IPS-11a (cell line): ENCODE measurements around the gene AQP12A.
"Not testable (repeated sequence)": the region's sequence is repeated elsewhere in the genome, so short reads cannot be mapped to it uniquely, and the experiment has no call there.

ENCODE experiments used
- H3K4me3 ChIP-seq: one replicate; pipeline ENCODE4 v1.5.1; 2013; ENCODE audit warnings: low read depth, low read length, control low read depth

Gene AQP12A

DNA sequence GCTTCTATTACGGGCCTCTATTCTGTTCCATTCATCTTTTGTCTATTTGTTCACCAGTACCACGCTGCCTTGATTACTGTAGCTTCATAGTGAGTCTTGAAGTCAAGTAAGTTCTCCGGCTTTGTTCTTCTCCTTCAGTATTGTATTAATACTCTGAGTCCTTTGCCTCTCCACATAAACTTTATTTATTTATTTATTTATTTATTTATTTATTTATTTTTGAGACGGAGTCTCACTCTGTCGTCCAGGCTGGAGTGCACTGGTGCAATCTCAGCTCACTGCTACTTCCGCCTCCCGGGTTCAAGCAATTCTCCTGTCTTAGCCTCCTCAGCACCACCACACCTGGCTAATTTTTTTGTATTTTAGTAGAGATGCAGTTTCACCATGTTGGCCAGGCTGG, 31.8 kb upstream of the AQP12A start:
- not testable (repeated sequence) for H3K4me3 ChIP-seq

DNA sequence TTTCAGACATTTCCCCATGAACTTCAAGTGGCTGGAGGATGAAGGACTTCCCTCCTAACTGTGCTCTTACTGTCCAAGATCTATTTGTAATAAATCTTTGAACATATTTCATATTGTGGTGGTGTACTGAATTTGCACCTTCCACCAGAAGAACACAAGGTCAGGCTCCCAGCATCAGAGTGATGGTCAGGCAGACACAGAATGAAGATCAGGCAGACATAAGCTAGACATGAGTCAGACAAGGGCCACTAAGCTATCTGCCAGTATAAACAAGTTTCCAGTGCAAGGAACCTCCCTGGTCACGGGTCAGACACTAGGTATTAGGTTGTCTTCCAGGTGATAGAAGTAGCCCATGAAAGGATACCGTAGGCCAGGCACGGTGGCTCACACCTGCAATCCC, 29.0 kb upstream of the AQP12A start:
- no peak overlapping the region for H3K4me3 ChIP-seq

DNA sequence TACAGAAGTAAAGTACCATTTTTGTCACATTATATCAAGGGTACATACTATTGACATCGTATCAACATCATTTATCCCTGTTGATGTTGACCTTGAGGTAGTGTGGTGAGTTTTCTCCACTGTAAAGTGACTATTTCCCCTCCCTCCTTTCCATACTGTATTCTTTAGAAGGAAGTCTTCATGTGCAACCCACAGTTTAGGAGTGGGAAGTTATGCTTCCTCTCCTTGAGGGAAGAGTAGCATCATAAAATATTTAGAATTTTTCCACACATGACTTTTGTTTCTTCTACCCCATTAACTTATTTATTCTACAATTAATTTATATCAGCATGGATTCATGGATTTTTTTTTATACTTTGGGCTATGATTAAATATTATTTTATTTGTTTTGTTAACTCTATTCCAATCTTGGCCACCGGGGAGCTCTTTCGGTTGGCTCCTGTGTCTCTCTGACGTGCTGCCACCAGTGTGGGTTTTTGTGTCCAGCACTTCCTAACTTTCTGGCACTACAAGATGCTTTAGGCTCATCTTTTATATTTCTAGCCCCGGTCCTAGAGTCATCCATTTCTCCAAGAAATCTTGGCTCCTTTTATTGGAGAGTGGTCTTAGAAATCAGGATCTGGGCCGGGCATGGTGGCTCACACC, 28.0 kb upstream of the AQP12A start:
- H3K4me3 ChIP-seq, result no peak overlapping the region

DNA sequence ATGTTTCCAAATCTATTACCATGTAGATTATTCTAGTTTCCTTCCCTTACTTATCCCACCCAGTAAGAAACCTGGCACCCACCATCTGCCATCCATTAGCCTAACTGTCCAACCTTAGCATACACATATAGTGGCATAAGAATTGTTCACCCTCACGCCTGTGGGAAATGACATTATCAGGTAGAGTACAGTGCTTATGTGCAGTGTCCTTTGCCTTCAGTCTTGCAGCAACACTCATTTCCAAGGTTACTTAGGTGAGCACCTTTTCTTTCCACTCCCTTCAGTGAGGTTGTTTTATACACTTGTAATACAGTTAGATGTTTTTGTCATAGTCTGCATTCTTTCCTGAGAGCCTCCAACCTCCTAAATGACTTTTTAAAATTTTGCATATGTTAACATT, 27.0 kb upstream of the AQP12A start:
- H3K4me3 ChIP-seq, result no peak overlapping the region

DNA sequence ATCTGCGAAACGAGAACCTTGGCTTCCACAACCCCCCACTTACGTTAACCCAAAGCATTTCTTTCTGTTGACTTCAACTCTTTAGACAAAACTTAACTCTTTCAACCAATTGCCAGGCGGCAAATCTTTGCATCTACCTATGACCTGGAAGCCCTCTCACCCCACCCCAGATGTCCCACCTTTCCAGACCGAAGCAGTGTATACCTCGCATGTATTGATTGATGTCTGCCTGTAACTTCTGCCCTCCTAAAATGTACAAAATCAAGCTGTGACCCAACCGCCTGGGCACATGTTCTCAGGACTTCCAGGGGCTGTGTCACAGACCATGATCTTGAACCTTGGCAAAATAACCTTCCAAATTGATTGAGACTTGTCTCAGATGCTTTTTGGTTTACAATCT, 21.3 kb upstream of the AQP12A start:
- no peak overlapping the region for H3K4me3 ChIP-seq

DNA sequence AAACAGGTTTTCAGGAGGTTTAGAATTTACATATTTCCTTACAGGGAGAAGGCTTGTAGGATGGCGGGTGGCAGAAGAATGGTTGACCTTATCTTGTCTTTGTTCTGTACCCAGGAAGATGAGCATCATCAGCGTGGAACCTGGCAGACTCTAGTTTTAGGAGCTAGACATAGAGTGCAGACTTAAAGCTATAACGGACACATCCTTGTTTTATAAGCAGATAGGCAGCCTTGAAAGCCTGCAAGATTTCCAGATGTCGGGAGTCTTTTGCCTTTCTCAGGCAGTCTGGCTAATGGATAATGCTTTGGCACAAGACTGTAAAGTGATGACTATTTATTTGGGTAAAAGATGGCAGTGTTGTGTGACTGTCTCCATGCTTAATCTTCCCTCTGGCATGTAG, 20.7 kb upstream of the AQP12A start:
- H3K4me3 ChIP-seq, result no peak overlapping the region

DNA sequence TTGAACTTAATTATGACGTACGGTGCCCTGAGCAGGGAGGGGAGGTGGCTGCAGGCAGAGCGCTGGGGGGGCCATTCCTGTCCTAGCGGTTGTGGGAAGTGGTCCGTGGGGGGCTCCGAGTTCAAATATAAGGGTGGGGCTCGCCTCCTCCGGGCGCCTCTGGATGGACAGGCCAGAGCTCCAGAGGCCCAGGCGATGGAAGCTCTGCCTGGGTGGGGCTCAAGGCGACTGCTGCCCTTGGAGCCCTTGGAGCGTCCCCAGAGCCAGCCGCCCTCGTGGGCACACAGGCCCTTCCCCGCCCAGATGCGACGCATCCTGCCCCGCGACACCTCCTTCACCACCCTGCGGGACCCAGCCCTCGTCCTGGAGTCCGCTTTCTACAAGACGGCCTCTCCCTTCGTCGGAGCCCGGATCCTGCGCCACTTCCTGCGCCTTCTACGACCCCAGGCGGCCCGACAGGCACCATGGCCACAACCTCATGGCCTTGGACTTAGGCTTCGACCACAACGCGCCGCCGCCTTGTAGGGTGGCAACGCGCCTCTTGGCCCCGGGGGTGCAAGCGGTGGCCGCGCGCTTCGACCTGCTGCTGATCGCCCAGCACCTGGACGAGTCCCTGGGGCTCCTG, 19.5 kb upstream of the AQP12A start:
- H3K4me3 ChIP-seq, result no peak overlapping the region

DNA sequence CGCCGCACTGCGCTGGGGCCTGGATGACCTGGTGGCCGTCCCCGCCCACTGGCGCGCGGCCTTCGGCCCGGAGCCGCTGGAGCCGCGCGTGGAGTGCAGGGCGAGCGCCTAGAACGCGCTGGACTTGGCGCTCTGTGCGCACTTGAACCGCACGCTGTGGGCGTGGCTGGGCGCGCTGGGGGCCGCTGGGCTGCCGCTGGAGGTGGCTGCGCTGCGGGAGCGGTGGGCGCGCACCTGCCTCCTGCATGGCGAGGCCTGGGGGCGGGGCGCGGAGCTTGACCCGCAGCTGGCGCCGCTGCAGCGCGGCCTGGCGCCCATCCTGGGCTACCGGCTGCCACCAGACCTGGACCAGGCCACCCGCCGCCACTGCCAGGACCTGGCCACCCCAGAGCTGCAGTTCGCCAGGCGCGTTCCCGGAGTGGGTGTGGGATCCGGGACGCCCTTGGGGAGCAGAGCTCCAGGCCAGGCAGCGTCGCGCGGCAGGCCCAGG, 18.9 kb upstream of the AQP12A start:
- H3K4me3 ChIP-seq, result no peak overlapping the region

DNA sequence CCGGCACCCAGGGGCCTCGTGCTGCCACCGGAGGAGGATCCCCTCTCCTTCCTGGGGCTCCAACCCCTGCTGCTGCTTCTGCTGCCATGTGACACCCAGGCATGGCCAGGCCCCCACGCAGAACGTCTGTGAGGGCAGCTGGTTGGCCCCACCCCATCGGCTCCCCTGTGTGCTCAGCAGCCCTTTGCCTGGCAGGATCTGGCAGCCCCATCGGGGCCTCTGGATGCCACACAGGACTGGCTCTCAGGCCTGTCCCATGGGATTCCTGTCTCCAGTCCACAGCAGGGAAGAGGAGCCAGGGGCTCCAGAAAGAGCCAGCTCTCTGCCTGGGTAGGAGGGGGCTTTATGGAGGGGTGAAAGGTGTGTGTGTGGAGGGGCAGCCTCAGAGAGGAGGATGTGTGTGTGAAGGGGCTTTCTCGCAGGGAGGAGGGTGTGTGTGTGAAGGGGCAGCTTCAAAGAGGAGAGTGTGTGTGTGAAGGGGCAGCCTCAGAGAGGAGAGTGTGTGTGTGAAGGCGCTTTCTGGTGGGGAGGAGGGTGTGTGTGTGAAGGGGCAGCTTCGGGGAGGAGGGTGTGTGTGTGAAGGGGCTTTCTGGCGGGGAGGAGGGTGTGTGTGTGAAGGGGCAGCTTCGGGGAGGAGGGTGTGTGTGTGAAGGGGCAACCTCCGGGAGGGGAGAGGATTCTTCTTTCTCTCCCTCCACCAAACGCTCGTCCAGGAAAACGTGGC, 17.0 kb upstream of the AQP12A start:
- H3K4me3 ChIP-seq, result not testable (repeated sequence)

DNA sequence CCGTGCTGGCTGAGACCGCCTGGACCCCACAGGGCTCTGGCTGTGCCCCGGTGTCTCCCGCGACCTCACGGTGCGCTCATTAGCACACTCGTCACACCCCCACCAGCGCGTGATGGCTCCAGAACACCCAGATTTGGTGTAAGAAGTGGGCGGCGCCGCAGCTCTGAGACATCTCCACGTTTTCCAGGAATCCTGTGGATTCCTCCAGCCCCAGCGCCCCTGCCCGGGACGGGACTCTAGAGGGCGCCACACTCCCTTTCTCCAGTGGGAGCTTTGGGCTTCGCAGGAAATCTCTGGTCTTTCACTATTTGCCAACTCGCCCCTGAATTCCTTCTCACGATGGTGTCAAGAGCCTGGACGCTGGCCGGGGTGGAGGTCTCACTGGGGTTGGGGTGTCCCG, 16.3 kb upstream of the AQP12A start:
- not testable (repeated sequence) for H3K4me3 ChIP-seq

DNA sequence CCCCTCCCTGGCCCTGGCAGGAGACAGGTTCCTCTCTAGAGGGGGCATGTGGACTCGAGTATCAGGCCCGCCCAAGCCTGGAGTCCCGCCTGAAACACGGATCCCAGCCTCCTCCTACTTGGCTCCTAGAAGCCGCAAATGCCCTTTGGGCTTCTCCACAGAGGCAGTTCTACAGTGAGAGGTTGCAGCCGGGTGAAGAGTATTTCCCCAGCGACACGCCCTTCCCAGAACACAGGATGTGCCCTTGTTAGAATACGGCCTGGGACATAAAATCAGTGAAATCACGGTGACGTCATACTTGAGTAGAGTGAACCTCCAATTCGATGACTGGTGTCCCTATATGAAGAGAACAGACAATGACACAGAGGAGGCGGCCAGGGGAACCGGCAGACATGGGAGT, 13.6 kb upstream of the AQP12A start:
- H3K4me3 ChIP-seq, result not testable (repeated sequence)

DNA sequence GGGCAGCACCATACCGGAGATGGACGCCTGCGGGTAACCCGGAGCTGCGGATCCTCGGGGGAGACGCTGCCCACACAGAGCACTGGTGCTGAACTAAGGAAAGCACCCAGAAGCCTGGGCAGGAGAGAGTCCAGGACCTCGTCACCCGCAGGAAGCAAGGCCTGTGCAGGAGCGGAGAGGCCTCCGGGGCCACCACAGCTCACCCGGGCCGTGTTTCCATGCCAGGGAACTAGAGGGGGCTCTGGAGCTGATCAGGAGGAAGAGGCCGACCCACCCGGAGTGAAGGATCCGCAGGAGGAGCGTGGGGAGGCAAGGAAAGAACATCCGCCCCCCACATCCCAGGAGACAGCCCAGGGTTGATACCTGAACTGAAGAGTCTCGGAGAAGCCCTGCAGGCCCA, 12.8 kb upstream of the AQP12A start:
- not testable (repeated sequence) for H3K4me3 ChIP-seq

DNA sequence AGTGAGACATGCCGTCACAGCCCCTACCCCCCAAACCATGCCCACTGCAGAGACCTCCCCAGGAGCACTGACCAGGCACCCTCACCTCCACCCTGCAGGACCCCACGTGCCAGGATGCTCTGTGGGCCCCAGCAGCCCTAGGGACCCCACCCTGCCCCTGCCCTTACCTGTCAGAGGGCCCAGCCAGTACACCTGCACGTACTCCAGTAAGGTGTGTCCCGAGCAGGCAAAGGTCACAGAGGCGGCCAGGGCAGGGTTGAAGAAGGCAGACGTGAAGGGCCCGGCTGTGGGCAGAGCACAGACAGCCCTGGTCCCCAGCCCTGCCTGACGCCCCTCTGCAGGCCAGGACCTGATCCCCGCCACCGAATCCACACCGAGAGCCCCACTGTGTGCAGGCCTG, 11.5 kb upstream of the AQP12A start:
- not testable (repeated sequence) for H3K4me3 ChIP-seq

DNA sequence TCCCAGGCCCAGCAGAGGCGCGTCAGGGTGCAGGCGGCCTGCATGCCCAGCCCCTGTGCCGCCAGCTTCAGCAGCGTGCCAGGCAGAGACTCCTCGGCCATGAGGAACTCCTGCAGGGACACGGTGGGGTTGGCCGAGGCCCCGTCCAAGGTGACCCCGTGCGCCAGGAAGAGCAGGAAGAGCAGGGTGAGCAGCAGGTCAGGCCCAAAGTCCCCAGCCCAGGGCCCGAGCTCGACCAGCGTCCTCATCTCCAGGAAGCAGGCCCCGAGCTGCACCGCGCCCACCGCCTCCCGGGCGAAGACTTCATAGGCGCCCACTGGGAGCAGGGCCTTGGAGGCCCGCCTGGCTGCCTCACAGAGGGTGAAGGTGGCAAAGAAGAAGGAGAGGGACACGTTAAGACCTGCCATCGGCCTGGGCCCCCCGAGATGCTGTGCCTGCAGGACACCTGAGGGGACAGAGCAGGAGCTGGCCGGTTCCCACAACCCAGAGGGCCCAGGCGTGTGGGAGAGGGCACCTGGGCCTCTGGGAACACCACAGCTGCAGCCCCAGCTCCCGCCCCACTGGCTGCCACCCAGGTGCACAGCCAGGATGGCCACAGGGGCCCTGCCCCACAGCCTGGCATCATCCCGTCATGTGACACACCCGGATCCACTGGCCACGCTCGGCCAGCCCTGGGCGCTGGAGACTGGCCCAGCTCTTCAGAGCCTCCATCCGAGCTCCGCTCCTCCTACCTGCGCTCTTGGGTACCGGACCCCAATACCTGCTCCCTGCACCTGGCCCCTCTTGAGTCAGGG, 9.0 kb upstream of the AQP12A start, which contains the start of gene AQP12B:
Gene AQP12B (minus strand): TSS at position 455 of the 794 bp plus-strand sequence. CDS start 48 bp downstream, at position 407.
- not testable (repeated sequence) for H3K4me3 ChIP-seq

DNA sequence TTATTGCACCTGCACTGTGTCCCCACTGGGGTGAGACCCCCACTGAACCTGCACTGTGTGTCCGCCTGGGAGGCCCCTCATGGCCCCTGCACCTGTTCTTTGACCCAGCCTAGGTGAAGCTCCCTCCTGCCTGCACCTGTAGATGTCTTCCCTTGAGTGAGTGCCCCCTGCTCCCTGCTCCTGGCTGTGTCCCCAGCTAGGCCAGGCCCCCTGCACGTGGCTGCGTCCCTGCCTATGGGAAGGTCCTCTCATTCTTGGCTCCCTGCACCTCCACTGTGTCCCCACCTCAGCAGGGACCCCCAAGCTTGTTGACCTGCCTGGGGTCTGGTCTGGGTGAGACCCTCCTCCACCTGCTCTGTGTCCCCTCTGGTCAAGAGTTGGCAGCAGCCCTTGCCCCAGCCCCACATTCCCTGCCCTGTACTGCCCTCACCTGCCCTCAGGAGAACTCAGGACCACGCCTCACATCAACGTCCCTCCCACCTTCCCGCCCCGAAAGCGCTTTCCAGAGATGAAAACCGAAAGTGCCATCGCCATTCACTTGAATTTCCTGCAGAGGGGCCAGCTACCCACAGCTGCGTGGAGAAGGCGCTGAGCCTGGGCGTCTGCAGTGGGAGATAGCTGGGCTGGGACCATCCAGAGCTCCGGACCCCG, 8.2 kb upstream of the AQP12A start:
- not testable (repeated sequence) for H3K4me3 ChIP-seq

DNA sequence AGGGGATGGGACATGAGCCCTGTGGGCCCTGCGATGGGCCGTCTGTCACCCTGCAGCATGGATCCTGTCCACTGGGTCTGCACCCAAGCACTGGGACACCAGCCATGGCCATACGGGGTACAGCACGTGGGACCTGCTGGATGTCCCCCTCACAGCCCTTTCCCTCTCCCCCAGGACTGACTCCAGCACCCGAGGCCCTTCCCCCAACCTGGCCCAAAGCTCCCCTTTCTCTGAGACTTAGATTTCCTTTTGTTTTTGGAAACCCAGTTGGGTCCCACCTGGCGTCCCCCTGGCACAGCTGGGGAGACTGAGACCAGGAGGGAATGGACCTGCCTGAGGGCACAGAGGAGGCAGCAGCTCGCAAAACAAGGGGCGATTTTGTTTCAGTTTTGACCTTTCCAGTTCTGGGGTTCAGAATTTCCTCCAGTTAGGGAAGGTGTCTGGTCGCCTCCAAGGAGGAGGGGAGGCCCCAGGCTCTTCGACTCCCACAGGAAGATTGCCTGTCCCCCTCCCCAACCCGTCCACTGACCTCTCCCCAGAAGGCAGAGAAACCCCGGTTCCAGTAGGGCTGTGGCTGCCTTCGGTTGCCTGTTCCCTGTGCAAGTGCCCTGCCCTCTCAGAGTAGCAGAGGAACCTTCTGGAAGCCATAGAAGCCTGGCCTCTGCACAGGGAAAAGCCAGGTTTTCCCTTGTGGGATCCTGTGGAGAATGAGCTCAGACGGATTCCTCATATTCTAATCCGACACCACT, 7.5 kb upstream of the AQP12A start:
- not testable (repeated sequence) for H3K4me3 ChIP-seq

DNA sequence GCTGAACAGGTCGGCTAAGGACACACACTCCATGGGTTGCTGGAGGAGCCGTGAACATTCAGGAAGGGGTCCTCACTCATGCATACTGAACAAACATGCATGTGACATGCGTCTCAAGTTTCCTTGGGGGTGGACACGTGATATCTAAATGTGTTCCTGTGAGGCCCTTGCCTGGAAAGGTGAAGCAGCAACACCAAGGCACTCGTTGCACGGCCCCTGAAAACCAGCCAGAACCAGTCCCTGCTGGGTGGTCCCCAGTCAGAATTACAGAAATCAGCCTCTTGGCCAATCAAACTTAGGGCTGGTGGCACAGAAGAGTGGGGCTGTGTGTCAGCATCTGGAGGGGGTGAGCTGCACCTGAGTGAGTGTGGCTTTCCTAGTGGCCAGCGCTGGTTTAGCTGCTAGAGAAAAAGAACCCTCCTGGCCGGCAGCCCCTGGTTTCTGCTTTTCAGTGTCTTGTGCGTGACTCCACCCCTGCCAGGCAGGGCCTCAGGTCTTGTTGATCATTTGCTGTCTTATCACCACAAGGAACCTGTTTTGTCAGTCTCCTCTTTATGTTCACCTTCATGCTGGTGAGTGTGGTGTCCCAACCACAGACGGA, 5.8 kb upstream of the AQP12A start:
- H3K4me3 ChIP-seq, result no peak overlapping the region

DNA sequence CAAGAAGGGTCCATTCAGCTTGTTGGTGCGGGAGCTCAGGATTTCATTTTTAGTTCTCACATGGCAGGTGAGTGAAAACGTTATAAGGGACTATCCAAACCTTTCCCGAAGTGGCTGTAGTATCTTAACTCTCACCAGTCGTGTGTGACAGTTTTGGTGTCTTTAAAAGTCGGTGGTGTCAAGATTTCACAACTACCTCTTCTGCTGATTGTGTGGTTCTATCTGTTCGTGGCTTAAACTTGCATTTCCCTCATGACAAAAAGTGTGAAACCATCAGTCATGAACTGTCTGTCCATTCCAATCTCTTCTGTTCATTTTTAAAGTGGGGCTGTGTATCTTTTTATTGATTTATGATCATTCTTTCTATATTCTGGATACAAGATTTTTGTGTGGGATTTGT, 5.2 kb upstream of the AQP12A start:
- no peak overlapping the region for H3K4me3 ChIP-seq

DNA sequence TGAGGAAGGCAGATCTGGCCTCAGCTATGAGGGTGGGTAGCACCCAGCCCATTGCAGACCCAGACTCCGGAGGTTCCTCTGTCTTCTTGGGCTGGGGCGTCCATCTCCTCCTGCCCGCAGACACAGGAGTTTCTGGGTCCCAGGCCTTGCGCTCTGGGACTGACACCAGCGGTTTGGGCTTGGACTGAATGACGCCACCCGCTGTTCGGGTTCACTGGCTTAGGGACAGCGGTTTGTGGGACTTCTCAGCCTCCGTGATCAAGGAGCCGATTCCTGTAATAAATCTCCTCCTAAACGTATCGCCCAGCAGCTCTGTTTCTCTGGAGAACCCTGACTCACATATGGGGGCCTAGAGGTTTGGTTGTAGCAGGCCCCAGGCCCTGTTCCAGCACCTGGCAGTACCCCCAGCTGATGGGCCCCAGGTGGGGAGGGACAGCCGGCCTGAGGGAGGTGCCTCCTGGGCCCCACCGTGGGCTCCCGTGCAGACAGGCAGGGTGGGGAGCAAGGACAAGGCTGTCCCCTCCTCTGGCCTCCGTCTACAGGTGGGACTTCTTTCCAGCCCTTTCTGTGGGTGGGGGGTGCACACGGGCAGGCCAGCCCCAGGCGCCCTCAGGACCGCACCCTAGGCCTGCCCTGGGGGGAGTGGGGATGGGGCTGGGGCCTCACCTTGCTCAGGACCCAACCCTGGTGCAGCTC, 4.5 kb upstream of the AQP12A start:
- no peak overlapping the region for H3K4me3 ChIP-seq
